GM19463 (cell line): ENCODE measurements around the gene PALD1.

Experiments
- ATAC-seq: cut with Tn5 transposase; IDR thresholded peaks from one replicate; pipeline ENCODE4 v1.9.1; 2021; ENCODE audit warnings: mild to moderate bottlenecking, moderate library complexity; ENCODE audit not compliant: unreplicated experiment

PALD1 gene

GRCh38 chr10:70552586-70552985 is 74.0 kb downstream of the PALD1 start:
- no peak for ATAC-seq

GRCh38 chr10:70555371-70555770 is 76.8 kb downstream of the PALD1 start:
- no peak for ATAC-seq

GRCh38 chr10:70557086-70557845 is 78.7 kb downstream of the PALD1 start:
- no peak for ATAC-seq

GRCh38 chr10:70557876-70558275 is 79.3 kb downstream of the PALD1 start:
- no peak for ATAC-seq

GRCh38 chr10:70558295-70558694 is 79.7 kb downstream of the PALD1 start:
- no peak for ATAC-seq

GRCh38 chr10:70558871-70559810 is 80.6 kb downstream of the PALD1 start:
- peak; percentile 86 for ATAC-seq

- ATAC-seq = no peak
Observed at GRCh38 chr10:70559861-70560260, 81.3 kb downstream of the PALD1 start.

- ATAC-seq = no peak
Observed at GRCh38 chr10:70560511-70560941, 82.0 kb downstream of the PALD1 start.

- no peak for ATAC-seq
Observed at GRCh38 chr10:70561070-70561469, 82.5 kb downstream of the PALD1 start.

- ATAC-seq = no peak
Observed at GRCh38 chr10:70561558-70561957, 83.0 kb downstream of the PALD1 start.

- no peak for ATAC-seq
Observed at GRCh38 chr10:70562036-70562755, 83.6 kb downstream of the PALD1 start.

GRCh38 chr10:70563230-70563629 is 84.7 kb downstream of the PALD1 start:
- ATAC-seq = no peak

GRCh38 chr10:70564113-70564725 is 85.7 kb downstream of the PALD1 start:
- ATAC-seq = no peak

GRCh38 chr10:70564901-70565351 is 86.4 kb downstream of the PALD1 start:
- ATAC-seq = no peak

- no peak for ATAC-seq
Observed at GRCh38 chr10:70565556-70566514, 87.3 kb downstream of the PALD1 start.

GRCh38 chr10:70566515-70567290 is 88.1 kb downstream of the PALD1 start:
- no peak for ATAC-seq

- ATAC-seq = no peak
Observed at GRCh38 chr10:70567603-70568002, 89.0 kb downstream of the PALD1 start.

- ATAC-seq = no peak
Observed at GRCh38 chr10:70568113-70568512, 89.5 kb downstream of the PALD1 start.
